ENCODE data around the gene NPHP4.

The NPHP4 gene

DNA sequence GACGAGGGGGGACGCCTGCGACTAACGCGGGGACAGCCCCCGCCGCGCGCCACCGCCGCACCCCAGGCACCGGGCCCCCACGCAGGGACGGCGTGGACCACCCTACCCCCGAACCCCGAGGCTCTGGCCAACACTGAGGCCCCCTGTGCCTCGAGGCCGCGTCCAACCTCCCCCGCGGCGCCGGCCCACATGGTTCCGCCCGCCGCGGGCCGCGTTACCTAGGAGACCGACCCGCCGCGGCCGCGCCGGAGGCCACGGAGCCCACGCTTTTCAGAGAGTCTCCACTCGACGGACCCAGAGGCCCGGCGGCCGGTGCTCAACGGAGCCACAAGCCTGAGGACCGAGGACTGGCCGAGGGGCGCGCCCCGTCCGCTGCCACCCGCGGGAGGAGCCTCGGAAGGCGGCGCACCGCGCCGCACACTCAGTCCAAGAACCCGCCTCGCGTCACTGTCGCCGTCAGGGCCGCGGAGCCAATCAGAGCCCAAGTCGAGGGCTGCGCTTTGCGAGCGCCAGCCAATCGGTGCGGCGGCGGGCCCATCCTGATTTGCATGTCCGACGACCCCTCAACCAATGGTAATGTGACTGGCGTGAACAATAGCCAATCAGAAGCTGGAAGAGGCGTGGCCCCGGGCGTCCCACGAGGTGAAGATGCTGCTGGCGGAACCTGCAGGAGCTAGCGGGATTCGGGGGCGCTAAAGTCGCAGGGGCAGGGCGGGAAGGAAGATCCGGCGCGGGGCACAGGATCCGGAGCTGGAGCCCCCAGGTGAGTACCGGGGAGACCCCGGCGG lies at the start of gene NPHP4:
NPHP4 (minus strand) TSS at position 400 of the 788 bp plus-strand sequence. CDS start 6,136 bp downstream, outside the sequence.
- peak; percentile 98 to 100 for DNase-seq

DNA sequence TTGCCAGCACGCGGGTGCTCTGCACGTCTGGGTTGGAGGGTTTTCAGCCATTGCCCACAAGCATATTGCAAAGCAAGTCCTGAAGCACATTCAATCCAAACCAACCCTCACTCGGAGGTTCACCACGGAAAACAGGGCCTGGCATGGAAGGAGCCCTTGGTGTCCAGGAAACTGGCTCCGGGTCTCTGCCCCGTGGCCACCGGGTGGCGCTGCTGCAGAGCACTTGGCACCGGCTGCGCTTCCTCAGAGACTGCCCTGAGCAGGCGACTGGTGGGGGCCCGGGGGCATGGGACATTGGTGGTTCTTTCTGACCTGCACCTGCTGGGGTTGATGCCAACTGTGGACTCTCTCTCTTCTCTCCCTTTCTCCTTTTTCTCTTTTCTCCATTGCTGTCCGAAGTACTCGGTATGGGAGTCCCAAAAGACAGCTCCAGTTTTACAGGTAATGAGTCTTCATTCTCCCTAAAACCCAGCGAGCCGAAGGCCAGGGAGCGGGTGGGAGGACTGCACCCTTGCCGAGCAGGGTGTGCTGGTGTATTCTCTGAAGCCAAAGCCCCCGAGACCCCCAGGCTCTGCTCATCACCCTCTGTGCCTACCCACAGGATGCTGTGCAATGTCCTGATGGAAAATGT lies 49.3 kb upstream of the NPHP4 start:
- DNase-seq, result no peak

DNA sequence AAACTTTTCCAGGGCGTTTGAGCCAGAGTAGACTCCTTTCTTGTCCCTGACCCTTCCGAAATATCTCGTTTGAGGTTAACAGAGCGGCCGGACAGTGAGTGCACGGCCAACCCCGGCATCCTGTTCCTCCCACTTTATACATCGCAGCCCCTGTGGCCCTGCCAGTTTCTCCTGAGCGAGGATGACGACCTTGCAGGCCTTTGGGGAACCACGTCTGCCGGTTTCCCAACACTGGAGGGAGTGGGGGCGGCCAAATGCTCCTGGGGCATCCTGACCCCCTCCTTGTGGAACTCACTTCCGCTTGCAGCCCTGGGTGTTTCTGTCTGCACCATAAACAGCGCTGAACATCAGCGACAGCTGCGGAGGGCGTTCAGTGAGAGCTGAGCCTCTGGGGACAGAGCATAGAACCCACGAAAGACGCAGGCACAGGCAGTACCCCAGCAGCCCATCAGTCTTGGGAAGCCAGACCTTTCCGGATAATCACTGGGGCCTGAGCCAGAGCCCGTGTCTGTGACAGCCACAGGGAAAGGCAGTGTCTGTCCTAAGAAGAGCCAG lies 48.7 kb upstream of the NPHP4 start:
- DNase-seq, result no peak

DNA sequence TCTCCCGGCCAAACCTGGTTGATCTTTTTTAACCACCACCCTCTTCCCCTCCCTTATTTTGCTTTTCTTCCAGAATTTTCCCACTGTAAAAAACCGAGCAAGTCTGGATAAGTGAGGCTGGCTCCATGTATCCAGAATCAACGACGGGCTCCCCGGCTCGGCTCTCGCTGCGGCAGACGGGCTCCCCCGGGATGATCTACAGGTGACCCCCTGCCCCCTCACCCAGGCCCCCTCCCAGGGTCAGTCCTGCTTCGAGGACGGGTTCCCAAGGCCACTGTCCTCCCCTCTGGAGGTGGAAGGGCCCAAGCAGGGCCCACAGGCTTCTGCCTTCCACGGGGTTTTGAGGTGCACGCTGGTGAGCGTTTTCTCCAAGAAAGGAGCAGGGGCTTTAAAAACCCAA lies 48.2 kb upstream of the NPHP4 start:
- DNase-seq, result no peak

DNA sequence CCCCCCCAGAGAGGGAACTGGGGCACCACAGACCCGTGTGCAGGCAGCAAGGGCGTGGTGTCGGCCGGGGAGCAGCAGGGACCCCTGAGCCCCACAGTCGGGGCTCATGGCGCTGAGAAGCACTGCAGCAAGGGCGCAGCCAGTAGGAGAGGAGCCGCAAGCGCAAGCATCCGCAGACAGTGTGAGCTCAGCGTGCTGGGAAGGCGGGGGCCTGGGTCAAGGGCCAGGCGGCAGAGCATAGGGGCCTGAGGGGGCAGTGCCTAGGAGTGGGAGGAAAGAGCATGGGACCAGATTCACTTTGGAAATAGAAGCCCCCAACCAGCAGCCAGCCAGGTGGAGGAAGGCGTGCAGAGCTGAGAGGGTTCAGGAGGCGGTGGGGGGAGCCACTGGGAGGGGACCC lies 46.8 kb upstream of the NPHP4 start:
- DNase-seq, result no peak

DNA sequence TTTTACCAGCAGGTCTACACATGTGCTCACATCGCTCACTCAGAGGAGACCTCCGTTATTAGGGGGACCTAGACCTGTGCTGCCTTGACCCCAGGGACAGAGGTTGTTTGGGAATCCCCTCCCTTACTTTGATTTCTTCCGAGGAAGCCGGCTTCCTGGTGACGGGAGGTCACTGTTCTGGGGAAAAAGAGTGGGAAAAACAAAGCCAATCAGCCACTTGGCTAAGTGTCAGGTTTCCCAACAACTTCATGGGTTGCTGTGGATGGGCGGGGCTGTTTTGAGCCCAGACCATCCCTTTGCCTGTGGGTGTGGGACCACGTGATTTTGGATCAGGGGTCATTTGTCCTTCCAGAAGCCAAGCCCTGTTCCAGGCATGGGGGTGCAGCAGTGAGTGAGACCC lies 46.4 kb upstream of the NPHP4 start:
- no peak for DNase-seq

DNA sequence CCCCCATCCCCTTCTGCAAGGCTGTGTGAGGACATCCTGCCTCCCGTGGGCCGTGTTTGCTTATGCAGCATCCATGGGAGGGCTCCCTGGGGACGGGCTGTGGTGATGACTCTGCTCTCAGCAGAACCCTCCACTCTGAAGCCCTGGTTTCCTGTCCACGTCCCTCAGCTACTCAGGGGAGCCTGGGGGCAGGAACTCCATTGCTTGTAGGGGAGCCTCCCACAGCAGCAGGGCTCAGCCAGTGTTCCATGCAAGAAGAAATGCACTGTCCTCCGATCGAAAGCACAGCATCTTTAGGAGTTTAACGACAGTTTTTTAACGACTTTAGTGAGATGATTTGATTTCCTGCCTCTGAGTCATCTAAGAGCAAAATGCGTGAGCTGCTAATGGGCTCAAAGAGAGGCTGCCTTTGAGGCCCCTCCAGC lies 45.1 kb upstream of the NPHP4 start:
- no peak for DNase-seq

DNA sequence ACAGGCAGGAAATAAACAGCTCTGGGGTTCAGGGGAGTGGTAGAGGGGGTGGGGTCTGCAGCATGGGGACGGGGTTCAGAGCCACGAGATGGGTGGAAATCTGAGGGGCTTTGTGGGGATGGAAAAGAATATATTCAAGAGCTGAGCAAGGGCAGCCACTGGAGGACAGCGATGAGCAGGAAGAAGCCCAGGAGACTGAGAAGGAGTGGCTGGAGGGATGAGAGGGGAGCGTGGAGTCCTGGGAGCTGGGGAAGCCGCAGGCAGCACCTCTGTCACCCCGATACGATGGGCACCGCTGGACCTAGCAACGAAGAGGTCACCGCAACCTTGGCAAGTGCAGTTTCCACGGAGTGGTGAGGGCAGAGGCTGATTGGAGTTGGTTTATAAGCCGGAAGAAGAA lies 43.5 kb upstream of the NPHP4 start:
- DNase-seq, result no peak

DNA sequence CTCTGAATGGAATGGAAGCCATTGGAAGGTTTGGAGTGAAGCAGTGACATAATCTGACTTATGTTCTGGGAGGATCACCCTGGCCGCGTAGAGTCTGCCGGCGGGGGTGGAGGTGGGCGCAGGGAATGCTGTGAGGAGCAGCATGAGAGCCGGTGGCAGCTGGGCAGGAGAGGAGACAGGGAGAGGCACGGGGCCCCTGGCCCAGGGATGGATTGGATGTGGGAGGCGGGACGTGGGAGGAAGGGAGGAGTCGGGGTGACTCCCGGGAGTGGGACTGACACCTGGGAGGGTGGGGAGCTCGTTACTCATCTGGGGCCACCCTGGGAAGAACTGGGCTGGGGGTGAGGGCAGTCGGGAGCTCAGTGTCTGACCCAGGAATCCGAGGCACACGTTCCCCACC lies 43.1 kb upstream of the NPHP4 start:
- DNase-seq, result no peak

DNA sequence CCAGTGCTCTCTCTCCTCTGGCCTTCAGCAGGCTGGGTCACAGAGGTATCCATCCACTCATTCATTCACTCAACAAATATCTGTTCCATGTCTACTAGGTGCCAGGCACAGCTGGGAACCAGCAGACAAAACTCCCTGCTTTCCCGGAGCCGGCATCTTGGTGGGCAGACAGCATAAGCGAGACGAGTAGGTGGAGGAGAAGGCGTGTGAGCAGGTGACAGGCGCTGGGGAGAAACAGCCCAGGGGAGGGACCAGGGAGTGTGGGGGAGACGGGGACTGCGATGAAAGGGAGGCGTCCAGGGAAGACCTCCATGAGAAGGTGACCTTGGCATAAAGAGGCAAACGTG lies 42.5 kb upstream of the NPHP4 start:
- DNase-seq, result no peak

DNA sequence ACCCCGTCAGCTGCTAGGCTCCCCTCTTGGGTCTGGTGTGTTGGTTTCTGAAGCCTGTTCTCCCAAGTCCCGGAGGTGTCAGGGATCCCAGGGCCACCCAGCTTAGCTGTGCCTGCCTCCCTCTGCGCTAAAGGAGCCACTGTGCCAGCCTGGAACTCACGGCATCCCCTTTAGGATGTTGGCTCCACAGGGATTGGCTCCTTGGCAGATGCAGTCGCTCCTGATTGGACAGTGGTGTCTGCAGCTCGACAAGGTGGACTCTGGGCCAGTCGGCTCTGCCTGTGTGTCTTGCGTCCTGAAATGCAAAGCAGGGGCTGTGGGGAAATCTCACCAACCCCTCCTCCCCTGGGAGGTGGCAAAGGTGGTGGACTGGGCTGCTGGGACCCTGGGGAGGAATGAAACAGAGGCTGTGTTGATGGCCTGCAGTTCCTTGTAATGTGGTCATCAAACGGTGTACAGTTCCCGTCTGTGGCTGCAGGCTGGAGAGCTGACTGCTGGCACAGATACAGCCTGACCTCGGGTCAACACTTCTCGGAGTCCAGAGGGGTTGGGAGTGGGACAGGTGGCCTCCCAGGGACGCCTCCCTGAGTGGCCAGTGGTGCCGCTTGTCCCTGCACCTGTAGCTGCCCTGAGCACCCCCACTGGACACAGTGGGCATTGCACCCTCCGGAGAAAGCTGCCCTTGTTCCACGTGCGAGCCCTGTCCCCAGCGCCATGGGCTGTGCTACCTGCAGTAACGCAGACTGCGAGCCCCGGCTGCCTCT lies 41.9 kb upstream of the NPHP4 start:
- no peak for DNase-seq

DNA sequence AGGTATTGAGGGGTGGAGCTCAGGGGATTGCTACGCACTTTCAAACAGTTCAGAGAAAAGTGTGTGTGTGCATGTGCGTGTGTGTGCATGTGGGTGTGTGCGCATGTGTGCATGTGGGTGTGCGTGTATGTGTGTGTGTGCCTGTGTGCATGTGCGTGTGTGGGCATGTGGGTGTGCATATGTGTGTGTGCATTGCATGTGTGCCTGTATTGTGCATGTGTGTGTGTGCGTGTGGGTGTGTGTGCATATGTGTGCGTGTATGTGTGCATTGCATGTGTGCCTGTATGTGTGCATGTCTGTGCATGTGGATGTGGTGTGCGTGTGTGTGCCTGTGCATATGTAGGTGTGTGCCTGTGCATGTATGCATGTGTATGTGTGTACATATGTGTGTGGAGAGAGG lies 40.9 kb upstream of the NPHP4 start:
- no peak for DNase-seq

DNA sequence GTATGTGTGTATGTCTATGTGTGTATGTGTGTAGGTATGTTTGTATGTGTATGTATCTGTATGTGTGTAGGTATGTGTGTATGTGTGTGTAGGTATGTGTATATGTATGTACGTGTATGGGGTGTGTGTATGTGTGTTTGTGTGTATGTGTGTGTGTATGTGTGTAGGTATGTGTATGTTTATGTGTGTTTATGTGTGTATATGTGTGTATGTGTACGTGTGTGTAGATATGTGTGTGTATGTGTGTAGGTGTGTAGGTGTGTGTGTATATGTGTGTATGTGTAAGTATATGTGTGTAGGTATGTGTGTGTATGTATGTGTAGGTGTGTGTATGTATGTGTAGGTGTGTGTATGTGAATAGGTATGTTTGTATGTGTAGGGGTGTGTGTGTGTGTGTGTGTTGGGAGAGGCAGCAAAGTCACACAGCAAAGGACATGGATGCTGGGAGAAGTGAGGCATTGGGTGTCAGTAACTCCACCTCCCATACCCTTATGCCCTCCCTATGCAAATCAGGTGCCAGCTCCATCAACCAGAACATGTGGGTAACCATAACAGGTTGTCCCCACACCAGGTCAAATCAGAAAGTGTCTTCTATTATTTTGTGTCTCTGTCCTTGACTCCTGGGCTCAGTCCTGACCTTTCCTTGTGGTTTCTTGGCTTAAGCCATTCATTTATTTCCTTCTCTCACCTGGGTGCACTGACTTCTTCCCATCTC lies 38.5 kb upstream of the NPHP4 start:
- DNase-seq, result no peak

DNA sequence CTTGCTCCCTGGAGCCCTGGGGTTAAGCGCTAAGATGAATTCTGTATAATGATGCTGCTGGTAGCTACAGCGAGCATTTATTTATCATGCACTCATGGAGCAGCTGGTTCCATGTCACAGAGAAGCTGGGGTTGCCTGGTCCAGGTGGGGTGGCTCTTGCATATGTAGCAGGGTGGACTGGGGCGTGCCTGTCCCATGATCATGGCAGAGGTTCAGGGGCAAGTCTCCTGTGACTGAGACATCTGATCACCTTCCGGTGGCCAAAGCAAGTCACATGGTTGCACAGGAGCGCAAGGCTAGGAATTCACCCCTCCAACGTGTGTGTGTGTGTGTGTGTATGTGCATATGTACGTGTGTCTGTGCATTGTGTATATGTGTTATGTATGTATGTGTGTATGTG lies 37.9 kb upstream of the NPHP4 start:
- DNase-seq, result no peak

DNA sequence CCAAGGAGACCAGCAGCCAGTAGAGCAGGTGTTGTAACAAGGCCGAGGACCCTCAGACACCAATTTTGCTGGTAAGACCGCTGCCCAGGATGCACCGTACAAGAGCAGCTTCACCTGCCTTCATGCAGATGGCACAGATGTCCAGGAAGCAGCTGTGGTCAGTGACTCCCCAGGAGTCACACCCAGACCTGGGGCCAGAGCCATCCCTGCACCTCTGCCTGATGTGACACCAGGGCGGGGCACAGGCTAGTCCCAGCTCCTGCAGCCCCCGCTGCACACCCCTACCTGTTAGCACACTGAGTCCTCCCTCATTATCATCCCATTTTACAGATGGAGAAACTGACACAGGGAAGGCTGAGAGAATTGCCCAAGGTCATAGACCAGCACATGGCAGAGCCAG lies 37.1 kb upstream of the NPHP4 start:
- no peak for DNase-seq

DNA sequence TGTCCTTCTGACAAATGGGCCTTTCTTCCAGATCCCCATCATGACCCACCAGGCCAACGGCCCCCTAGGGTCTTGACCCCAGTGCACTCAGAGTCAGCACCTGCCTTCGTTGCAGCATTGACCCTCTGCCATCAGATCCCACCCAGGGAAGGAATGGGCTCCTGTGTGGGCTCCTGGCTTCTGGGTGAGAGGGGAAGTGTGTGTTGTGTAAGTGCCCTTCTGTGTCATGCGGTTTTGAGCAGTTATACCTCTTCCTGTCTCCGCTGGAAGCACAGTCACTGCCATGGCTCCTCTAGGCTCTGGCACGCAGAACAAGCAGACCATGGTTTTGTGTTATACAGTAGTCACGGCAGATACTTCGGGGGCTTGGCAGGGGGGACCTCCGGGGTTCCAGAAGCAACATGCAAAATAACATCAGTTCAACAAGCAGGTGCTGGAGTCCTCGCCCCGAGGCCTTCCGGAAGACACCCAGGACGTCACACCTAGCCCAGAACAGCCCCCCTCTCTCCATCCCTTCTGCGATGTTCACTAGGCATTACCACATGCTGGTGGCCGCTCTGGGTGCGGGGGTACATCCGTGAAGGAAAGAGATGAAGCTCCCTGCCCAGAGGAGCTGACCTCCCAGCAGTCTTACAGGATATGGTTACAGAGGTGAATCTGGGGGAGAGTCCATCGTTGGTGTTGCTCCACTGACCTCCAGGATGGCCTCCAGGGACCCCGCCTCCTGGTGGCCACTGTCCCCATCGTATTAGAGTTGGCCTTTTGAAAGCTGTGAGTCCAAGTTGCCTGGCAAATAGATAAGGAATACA lies 36.0 kb upstream of the NPHP4 start:
- no peak for DNase-seq

DNA sequence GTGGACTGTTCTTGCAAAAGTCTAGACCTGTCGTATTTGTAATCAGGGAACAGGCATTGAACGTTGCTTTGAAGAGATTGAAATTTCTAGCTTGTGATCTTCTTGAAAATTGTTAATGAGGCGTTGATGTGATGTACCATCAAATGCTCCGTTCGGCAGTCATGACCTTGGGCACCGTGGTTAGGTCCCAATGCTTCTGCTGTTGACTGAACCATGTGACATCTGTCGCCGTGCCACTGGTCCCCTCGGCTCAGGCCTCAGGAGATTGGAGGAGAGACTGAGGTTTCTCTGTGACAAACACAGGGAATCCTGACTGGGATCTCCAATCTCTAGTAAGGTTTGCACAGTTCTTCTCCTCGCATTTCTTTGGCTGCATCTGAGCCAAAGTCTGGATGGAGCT lies 35.4 kb upstream of the NPHP4 start:
- no peak for DNase-seq

DNA sequence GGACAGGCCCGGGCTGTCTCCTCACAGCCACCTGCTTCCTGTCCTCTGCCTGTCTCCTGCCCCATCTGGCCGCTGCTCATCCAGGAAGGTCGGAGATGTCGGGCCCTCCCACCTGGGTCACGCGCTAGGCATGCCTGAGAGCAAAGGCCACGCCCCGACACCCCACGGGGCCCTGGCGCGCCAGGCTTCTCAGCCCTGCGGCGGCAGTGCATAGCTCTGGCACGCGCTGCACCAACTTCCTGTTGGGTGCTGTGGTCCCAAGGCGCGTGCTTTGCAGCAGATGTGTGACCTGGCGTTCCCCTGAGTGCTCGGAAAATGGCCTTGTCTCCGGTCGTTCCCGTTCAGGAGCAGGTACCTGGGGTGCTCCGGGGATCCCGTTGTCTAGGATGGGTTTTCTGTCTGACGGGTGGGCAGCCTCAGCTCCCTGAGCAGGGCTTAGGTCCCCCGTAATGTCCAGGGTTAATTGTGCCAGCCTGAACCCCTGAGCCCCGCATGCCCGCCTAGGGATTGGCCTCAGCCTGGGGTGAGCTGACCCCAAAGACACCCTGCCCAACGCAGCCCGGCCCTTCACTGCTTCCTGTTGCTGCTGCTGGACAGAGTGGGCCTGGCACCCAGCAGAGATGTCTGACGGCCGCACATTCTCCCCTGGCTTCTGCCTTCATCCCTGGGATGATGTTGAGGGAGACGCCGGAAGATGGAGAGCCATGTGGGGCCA lies 34.0 kb upstream of the NPHP4 start:
- DNase-seq, result peak in 1 of 2 donors; percentile 13

DNA sequence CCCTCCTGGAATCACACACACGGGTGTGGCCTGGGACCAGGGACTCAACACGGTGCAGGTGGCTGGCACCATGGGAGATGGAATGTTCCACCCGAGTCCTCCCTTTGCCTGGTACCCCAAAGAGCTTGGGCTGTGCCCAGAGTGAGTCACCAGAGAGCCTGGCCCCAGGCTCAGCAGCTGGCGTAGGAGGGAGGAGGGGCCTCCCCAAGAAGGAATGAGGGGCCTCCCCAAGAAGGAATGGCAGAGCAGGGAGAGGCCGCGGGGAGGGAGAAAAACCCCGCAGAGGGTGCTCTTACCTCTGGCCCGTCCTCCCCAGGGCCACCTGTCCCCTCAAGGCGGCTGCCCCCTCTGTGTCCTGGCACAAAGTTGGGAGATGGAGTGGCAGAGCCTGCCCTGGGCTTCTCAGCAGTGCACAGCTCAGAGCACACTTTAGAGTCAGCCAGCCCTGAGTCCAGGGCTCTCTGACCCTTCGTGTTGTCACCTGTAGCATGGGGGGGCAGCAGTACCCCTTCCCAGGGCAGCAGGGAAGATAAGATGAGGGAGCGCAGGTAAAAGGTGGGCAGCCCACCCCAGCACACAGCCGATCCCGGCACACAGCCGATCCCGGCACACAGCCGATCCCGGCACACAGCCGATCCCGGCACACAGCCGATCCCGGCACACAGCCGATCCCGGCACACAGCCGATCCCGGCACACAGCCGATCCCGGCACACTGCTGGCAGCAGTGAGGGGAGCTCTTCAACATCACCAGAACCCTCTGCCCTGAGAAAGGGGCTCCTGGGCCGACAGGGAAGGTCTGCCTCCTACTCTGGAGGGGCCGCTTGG lies 33.3 kb upstream of the NPHP4 start:
- DNase-seq, result no peak

DNA sequence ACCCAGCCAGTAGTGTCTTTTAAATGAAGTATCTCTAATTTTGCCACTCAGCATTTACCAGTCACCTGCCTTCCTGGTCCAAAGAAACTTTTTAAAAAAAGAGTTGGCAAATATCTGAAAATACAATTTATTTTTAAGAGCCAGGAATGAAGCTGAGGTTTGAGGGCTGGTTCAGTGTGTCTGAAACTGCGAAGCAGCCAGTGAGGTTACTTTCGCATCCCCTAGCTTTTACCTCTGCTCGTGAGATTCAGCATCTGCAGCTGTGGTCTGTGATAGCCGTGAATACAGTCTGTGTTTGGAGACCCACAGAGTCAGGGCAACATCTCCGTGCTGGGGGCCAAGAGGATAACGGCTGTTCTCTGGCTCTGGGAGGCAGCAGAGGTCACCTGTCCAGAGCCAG lies 32.2 kb upstream of the NPHP4 start:
- DNase-seq, result no peak

DNA sequence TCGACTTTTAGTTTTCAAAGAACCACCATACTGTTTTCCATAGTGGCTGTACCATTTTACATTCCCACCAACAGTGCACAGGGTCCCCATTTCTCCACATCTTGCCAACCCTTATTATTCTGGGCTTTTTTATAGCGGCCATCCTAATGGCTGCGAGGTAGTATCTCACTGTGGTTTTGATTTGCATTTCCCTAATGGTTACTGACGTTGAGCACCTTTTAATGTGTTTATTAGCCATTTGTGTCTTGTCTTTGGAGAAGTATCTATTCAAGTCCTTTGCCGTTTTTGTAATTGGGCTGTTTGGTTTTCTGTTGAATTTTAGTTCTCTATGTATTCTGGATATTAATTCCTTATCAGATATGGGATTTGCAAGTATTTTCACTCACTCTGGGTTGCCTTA lies 31.1 kb upstream of the NPHP4 start:
- no peak for DNase-seq
